ENCODE measurements around the gene GCM1. TPM values are rescaled to one million over a fixed set of nuclear protein-coding genes. Genes with fewer than 3 reads are reported as not detected.
A peak's percentile ranks its signal among the peaks of the same experiment; 100 is the strongest.

GCM1 gene
- total and polyA plus RNA-seq, 9 of the 15 experiments (the other 6 are each of a cell fraction or from before 2014, with no cell fraction given) = not detected

DNA sequence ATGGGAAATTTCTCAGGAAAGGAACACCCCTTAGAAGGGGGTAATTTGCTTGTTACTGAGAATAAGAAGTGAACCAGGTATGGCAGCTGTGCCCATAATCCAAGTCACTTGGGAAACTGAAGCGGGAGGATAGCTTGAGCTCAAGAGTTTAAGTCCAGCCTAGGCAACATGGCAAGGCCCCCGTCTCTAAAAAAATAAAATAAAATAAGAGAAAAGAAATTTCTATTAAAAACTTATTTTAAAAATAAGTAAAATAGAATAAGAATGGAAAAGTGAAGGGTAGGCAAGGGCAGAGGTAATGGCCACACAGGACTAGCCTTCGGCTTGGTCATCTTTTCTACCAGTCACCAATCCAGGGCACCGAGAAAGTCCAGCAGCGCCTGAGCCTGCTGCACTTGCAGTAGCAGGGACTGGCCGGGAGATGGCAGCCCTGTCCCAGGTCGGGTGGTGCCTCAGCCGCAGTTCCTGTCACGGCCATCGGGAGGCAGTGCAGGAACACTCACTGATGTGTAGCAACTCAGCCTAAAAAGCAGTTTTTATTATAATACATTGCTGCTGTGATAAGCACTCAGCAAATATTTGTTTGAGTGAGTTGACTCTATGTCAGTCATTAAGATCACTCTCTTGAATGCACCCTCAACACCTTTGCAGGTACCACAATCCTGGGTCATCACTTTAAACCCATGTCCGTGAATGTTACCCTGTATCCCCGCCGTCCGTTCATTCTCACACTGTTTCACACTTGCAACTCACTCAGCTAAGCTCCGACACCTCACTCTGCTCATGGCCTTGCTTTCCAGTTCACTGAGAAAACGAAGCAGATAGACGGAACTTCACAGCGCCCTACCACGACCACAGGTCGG, 23.2 kb upstream of the GCM1 start (continued):
- TF ChIP-seq, protein P1, sequence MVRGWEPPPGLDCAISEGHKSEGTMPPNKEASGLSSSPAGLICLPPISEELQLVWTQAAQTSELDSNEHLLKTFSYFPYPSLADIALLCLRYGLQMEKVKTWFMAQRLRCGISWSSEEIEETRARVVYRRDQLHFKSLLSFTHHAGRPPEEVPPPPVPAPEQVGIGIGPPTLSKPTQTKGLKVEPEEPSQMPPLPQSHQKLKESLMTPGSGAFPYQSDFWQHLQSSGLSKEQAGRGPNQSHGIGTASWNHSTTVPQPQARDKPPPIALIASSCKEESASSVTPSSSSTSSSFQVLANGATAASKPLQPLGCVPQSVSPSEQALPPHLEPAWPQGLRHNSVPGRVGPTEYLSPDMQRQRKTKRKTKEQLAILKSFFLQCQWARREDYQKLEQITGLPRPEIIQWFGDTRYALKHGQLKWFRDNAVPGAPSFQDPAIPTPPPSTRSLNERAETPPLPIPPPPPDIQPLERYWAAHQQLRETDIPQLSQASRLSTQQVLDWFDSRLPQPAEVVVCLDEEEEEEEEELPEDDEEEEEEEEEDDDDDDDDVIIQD (CRISPR knock-in tag; IDR thresholded peaks at IDR 0.05) = no peak
- peak; percentile 82 for TF ChIP-seq RB1 (IDR thresholded peaks at IDR 0.05; ENCODE audit: low read depth)
- peak; percentile 99 for TF ChIP-seq STAG1 (CRISPR knock-in tag; IDR thresholded peaks at IDR 0.05; ENCODE audit: borderline replicate concordance)
- no peak for TF ChIP-seq RBM17 (IDR thresholded peaks at IDR 0.05; ENCODE audit: borderline replicate concordance, low read depth, low read length)
- peak in 1 of 2 experiments; percentile 58; a peak in 2 of 4 replicates for TF ChIP-seq MAZ (CRISPR knock-in tag; conservative IDR thresholded peaks at IDR 0.05 in 1 of 2, IDR thresholded peaks at IDR 0.05 in 1 of 2)
- TF ChIP-seq ZNF668 (CRISPR knock-in tag; IDR thresholded peaks at IDR 0.05) = no peak
- TF ChIP-seq, protein P2, sequence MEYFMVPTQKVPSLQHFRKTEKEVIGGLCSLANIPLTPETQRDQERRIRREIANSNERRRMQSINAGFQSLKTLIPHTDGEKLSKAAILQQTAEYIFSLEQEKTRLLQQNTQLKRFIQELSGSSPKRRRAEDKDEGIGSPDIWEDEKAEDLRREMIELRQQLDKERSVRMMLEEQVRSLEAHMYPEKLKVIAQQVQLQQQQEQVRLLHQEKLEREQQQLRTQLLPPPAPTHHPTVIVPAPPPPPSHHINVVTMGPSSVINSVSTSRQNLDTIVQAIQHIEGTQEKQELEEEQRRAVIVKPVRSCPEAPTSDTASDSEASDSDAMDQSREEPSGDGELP (CRISPR knock-in tag; IDR thresholded peaks at IDR 0.05; ENCODE audit: borderline replicate concordance) = peak; percentile 56; the same call in 1 of the 2 replicates
- TF ChIP-seq JUND (IDR thresholded peaks at IDR 0.05; ENCODE audit: borderline replicate concordance, low read depth, low read length) = peak; percentile 62
- TF ChIP-seq JUND (tag; IDR thresholded peaks at IDR 0.05; ENCODE audit: borderline replicate concordance, low read depth, low read length) = no peak; the same call in 2 of the 3 replicates
- TF ChIP-seq RAD21 (CRISPR knock-in tag; conservative IDR thresholded peaks at IDR 0.05 in 1 of 2, IDR thresholded peaks at IDR 0.05 in 1 of 2) = peak; percentile 100
- 0 out of 2 replicates have a peak, but pooled peaks have one; percentile 11 for TF ChIP-seq BMI1 (IDR thresholded peaks at IDR 0.05; ENCODE audit: low read length)
- peak; percentile 100 for TF ChIP-seq SMC3 (conservative IDR thresholded peaks at IDR 0.05; ENCODE audit: insufficient read depth, low read depth, low read length)
- peak; percentile 77 for TF ChIP-seq KLF16 (IDR thresholded peaks at IDR 0.05)
- TF ChIP-seq C11orf30 (IDR thresholded peaks at IDR 0.05; ENCODE audit: low read depth) = 0 out of 2 replicates have a peak, but pooled peaks have one; percentile 3
